GM21786 (cell line): ENCODE data around the gene KHNYN.
"Not testable (repeated sequence)": the region's sequence is repeated elsewhere in the genome, so short reads cannot be mapped to it uniquely, and the experiment has no call there.

ENCODE experiments used
- ATAC-seq: cut with Tn5 transposase; IDR thresholded peaks from one replicate; pipeline ENCODE4 v1.9.1; 2021; ENCODE audit not compliant: unreplicated experiment

The KHNYN gene

DNA sequence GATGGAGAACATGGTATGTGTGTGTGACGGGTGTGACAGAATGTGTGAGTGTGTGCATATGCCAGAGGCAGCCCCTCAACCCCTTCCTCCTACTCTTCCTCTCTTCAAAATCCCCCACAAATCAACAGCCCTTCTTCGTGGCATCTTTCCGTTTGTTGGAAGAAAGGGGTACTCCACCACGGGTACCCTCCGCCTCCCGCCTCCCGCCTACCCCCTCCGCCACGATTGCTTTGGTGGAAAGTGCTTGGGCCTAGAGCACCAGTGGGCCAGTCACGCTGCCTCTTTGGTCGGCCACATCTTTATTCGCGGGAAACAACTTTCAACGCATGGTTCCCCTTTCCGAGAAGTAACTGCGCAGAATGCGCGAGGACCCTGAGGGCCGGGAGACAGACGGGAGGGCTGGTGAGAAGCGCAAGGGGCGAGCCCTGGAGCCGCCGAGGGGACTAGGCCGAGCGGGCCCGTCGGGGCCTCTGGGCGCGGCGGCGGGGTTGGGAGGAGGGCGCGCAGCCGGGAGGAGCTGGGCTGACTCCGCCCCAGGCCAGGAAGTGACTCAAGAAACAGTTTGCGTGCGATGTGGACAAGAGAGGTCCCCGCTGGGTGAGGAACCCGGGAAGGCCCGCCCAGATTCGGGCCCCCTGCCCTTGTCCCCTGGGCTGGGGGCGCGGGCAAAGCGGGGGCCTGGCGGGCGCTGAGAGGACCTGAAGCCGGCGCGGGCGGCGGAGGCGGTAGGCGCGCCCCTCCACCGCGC, at the start of gene KHNYN, which contains the start of gene CBLN3:
KHNYN (plus strand) TSS at position 560 of the 748 bp plus-strand sequence. CDS start 777 bp downstream, outside the sequence.
CBLN3 (minus strand) TSS at position 274 of the 748 bp plus-strand sequence. CDS start 614 bp downstream, outside the sequence.
- ATAC-seq: peak; percentile 83

DNA sequence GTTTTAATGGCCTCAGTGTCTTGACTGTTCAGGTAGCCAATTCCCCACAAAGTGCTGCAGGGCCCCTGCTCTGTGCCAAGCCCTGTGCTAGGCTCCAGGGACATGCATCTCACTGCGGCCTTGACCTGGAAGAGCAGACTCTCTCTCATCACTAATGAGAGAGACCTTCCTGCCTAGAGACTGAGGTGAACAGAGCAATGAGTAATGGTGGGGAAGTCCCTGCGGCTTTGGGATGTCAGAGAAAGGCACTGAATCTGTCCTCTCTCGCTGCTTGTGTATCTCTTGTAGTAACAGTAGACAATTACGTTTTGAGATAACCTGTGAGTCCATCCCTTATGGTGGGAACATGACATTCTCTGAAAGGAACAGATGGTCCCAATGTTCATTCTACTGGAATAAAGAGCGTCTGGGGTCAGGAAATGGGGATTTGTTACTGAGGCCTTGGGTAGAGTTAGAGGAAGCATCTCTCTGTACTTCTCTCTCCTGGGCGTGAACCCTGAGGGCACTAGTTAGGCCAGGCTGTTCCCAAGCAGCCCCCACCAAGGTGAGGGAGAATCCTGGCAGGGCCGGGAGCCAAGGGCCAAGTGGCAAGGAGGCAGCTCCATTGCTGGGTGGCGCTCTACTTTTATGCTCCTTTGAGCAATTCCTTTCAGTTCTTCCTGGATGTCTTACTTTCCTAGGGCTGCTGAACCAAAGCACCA, 48.2 kb upstream of the KHNYN start:
- no peak for ATAC-seq

DNA sequence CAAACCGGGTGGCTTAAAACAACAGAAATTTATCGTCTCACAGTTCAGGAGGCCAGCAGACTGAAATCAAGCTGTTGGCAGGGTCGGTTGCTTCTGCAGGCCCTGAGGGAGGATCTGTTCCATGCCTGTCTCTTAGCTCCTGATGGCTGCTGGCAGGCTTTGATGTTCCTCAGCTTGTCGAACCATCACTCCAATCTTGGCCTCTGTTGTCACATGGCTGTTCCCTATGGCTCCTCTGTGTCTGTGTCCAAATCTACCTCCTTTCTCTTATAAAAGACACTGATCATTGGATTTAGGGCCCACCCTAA, 47.7 kb upstream of the KHNYN start:
- ATAC-seq: no peak

DNA sequence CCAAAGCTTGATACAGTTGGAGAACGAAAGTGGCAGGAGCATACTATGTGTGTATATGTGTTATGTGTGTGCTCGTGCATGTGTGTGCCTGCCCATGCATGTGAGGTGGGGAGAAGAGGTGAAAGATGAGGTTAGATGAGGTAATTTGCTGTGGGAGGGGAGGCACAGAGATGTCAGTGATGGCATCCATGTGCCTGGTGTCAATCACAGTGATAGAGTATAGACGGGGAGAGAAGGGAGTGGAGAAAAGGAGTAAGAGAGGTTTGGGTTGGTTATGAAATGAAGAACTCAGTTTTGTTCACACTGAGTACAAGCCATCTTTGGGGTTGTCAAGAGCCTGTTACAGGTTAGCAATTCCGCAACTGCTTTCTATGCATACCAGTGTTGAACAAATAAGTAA, 45.6 kb upstream of the KHNYN start:
- ATAC-seq: no peak

GRCh38 chr14:24385524-24385923, 44.2 kb upstream of the KHNYN start:
- no peak for ATAC-seq

GRCh38 chr14:24387009-24387345, 42.8 kb upstream of the KHNYN start:
- ATAC-seq: no peak

GRCh38 chr14:24387579-24387978, 42.2 kb upstream of the KHNYN start:
- not testable (repeated sequence) for ATAC-seq

DNA sequence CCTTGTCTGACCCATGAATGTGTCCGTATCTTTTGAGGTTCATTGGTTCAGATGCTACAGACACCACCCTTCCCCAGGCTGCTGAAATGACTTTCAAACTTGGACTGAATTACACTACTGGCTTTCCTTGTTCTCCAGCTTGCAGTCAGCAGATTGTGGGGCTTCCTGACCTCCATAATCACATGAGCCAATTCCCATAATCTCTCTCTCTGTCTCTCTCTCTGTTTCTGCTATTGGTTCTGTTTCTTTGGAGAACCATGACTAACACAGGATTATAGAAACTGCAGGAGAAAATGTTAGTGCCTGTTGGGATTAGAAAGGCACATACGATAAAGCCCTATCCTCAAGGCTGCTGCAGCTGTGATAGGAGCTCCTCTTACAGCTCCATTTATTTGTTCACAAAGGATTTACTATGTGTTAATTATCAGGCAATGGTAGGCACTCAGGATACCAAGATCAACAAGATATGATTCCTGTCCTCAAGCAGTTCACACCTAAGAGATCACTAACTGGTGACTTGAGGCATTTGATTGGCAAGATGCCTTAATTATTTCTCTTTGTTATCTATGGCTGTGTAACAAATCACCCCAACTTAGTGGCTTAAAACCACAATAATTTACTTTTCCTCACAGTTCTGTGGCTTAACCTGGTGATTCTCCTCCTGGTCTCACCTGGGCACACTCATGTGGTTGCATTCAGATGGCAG, 41.1 kb upstream of the KHNYN start:
- no peak for ATAC-seq

DNA sequence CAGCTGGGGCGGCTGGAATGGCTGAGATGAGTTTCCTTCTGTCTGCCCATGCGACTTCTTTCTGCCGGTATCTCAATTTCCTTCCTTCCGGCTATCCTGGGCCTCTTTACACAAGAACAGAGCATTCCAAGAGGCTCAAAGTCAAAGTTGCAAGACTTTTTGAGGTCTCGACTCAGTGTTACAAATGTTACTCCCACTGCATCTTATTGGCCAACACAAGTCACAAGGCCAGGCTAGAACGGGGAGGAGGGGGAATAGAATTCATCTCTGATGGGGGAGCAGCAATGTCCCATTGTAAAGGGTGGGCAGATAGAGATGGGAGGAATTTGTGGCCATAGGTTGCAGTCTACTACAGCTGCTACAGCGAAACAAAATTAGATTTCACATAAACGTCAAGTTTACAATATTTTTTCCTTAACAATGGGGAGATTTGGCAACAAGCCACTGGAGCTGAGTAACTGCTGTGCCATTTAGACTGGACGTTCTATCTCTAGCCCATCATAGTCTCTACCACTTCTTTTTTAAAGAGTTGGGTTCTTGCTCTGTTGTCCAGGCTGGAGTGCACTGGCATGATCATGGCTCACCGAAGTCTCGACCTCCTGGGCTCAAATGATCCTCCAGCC, 40.4 kb upstream of the KHNYN start:
- no peak for ATAC-seq

GRCh38 chr14:24390701-24391468, 38.9 kb upstream of the KHNYN start:
- no peak for ATAC-seq

GRCh38 chr14:24392325-24393091, 37.2 kb upstream of the KHNYN start:
- ATAC-seq: no peak

- ATAC-seq: no peak
These were observed 35.5 kb upstream of the KHNYN start for GRCh38 chr14:24394275-24394674.

DNA sequence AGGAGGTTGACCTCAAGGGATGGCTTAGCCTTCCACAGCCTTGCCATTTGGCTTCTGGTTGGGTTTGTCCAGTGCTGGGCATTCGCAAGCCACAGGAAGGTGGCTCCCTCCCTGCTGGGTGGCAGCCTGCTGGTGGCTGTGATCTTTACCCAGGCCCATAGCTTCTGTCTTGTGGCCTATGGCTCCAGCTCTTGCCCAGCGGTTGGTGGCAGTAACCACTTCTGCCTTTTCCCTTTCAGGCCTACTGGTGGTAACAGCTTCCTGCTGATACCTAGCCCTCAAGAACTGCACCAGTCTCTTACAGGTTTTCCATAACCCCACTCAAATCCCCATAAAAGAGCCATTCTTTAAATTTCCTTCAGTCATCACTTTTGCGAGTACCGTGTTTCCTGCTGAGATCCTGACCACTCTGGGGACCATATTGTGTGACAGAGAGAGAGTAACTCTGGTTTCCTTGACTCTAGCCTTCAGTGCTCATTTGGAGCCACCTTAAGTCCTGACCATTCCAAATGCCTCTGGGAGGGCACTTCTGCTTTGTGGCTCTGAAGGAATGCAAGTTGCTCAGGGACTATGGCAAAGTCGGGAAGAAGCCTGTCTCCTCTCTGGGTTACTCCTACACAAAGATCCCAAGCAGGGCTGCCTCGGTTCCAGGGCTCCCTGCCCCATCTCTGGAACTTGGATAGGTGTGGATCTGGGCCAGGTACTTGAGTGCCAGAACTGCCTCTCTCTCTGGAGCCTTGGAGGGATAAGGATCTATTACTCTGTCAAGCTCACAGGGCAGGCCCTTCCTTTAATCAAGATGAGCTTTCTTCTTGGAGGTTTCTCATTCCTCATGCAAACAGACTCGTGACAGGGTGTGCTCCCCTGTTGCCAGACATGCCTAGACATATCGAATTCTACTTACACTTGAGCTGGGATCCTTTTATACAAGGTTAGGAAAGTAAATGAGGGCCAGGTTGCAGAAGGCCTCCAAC, 33.9 kb upstream of the KHNYN start:
- no peak for ATAC-seq

DNA sequence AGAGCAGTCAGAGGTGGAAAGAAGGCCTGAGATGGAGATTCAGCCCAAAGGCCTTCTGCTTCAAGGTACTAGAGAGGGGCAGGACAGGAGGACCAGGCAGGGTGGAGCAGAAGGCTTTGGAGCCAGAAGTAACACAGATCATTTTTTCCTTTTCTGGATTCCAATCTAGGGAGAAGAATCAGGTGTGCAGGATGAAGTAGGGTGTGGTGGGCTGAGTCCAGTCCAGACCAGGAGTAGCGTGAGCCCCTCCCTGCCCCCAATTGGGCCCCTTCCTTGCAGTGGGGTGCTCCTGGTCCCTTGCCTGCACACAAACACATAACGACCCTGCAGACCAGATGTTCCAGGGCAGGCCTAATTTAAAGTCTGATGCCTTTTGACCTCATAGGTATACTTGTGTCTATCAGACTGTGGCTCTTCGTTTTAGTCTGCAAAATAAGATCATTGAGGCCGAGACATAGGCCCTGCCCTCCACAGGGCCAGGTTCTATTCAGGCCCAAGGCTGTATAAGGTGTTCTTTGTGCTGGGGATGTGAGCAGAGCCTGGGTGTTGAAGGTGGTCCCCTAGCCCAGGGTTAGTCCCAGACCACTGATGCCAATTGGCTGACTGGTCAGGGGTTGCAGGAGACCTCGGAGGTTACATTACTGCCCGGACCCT, 32.0 kb upstream of the KHNYN start:
- ATAC-seq: no peak

- no peak for ATAC-seq
These were observed 31.5 kb upstream of the KHNYN start for GRCh38 chr14:24398293-24398652.

DNA sequence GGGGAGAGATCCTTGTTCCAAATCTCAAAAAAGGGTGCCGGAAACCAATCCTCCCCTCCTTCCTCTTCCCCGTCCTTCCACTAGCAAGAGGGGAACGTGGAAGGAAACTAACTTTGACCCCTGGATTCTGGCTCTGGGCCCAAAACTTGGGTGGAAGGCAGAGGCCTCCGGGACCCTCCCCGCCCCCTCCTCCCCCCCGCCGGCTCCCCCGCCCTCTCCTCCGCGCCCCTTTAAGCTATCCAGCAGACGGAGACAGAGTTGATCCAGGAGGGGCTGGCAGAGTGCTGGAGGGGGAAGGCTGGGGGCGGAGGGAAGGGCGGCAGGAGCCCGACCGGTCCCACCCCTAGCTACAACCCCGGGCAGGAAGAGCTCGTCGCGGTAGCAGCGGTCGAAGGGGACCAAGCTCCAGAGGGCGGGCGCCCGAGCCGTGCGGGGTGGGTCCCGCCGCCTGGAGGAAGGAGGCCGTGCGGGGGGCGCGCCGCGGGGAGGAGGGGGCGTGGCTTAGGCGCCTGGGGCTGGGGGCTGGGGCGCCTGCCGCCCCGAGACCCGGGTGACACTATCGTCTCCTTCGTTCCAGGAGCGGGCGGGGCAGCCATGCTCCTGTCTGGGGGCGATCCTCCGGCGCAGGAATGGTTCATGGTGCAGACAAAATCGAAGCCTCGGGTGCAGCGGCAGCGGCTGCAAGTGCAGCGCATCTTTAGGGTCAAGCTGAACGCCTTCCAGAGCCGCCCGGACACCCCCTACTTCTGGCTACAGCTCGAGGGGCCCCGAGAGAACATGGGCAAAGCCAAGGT, 30.9 kb upstream of the KHNYN start, which contains the start of gene NYNRIN:
NYNRIN (plus strand) TSS at position 351 of the 794 bp plus-strand sequence; CDS start at position 595, 244 bp downstream.
- no peak for ATAC-seq

DNA sequence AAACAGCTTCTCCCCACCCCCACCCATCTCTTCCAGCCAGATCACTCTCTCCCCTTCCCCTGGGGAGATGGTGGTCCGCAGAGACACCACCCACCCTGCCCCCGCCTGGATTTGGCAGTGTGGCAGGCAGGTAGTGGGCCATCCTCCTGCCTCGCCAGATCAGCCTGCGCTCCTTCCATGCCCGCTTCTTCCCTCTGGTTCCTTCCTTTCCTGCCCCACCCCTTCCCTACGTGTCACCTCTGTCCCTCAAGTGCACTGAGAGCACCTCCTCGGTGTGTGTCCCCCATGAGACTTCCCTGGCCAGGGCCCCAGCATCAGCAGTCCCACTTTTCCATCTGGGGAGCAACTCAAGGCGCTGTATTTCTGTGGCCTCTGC, 30.3 kb upstream of the KHNYN start:
- ATAC-seq: no peak
